CD4-positive, CD25-positive, alpha-beta regulatory T cell (primary cell): ENCODE measurements around the gene CAMTA1. TPM values are rescaled to one million over a fixed set of nuclear protein-coding genes. Genes with fewer than 3 reads are reported as not detected.

Experiments
- ATAC-seq, 2 donors: fragments of 150-1000 bp; cut with Tn5 transposase; one replicate each; pipeline ENCODE4 v1.10.0; 2021; ENCODE audit warnings: low read depth in 2 of 2, moderate number of reproducible peaks in 2 of 2, moderate library complexity in 1 of 2
- DNase-seq, 3 donors: peaks; one replicate each; pipeline versions ENCODE4 v3.0.0 to v3.0.0-alpha.2; 2012 to 2022; ENCODE audit warnings: mixed read lengths in 1 of 3
- H3K27ac ChIP-seq: one replicate; pipeline ENCODE4 v1.7.0; 2013; ENCODE audit warnings: mild to moderate bottlenecking, low read length; ENCODE audit not compliant: insufficient read depth, poor library complexity, severe bottlenecking
- H3K27me3 ChIP-seq: one replicate; pipeline ENCODE4 v1.7.0; 2013; ENCODE audit warnings: low read length; ENCODE audit not compliant: control insufficient read depth, insufficient read depth
- H3K36me3 ChIP-seq: one replicate; pipeline ENCODE4 v1.7.0; 2013; ENCODE audit warnings: mild to moderate bottlenecking, low read length, moderate library complexity; ENCODE audit not compliant: control insufficient read depth, insufficient read depth
- H3K4me1 ChIP-seq: 2 replicates; pipeline ENCODE4 v1.7.0; 2013; ENCODE audit warnings: mild to moderate bottlenecking, low read length; ENCODE audit not compliant: insufficient read depth, control insufficient read depth, poor library complexity, severe bottlenecking
- H3K4me3 ChIP-seq: one replicate; pipeline ENCODE4 v1.7.0; 2013; ENCODE audit warnings: low read depth, mild to moderate bottlenecking, low read length, moderate library complexity
- H3K9me3 ChIP-seq, 2 experiments: 1 replicate in 1 of 2; 2 replicates in 1 of 2; pipeline ENCODE4 v1.7.0; 2013; ENCODE audit warnings: low read length in 2 of 2, mild to moderate bottlenecking in 1 of 2, moderate library complexity in 1 of 2; ENCODE audit not compliant: control insufficient read depth in 2 of 2
- H3K27ac Mint-ChIP-seq, 3 donors: one replicate each; pipeline ENCODE4 v1.8.0; 2020 to 2022; ENCODE audit warnings: mild to moderate bottlenecking in 3 of 3, mixed read lengths in 3 of 3, moderate library complexity in 2 of 3
- H3K27me3 Mint-ChIP-seq: one replicate; pipeline ENCODE4 v1.8.0; 2022; ENCODE audit warnings: mild to moderate bottlenecking, mixed read lengths
- H3K36me3 Mint-ChIP-seq: one replicate; pipeline ENCODE4 v1.8.0; 2020; ENCODE audit warnings: mixed read lengths
- H3K4me1 Mint-ChIP-seq, 4 donors: one replicate each; pipeline ENCODE4 v1.8.0; 2020 to 2022; ENCODE audit warnings: mixed read lengths in 4 of 4, mild to moderate bottlenecking in 1 of 4
- H3K4me3 Mint-ChIP-seq, 4 donors: one replicate each; pipeline ENCODE4 v1.8.0; 2020 to 2022; ENCODE audit warnings: mild to moderate bottlenecking in 4 of 4, mixed read lengths in 4 of 4, moderate library complexity in 3 of 4
- H3K9me3 Mint-ChIP-seq, 7 donors: one replicate each; pipeline ENCODE4 v1.8.0; 2020 to 2022; ENCODE audit warnings: mixed read lengths in 7 of 7, mild to moderate bottlenecking in 3 of 7, moderate library complexity in 2 of 7
- polyA plus RNA-seq, 4 donors: library from polyadenylated mRNA; unstranded; fragments of 300-500 nt; fragmentation: Illumina TruSeq; gene quantifications; one replicate each; pipeline ENCODE4 v1.2.3, GENCODE V29; 2021
- total RNA-seq: library from RNA; stranded (reverse); gene quantifications from one replicate; pipeline ENCODE4 v1.2.3, GENCODE V29; 2022

CAMTA1 gene
- total and polyA plus RNA-seq, 5 donors from 2014 or later = 48.8 to 112 (median 80.0) TPM

- Mint-ChIP-seq H3K27ac (peak overlapping the region; percentile 81 to 96 (median 88)), H3K36me3 (no peaks in the 10 kb centered on the region), H3K4me1 (peaks cover 15 to 37% (median 29%) of the 10 kb centered on the region in 4 donors), H3K4me3 (peak overlapping the region; percentile 89 to 96 (median 90)), H3K27me3 (peaks cover 15% of the 10 kb centered on the region), H3K9me3 (no peaks in the 10 kb centered on the region)
- no peak for ATAC-seq
- no peaks in the 10 kb centered on the region for H3K36me3 ChIP-seq
- no peaks in the 10 kb centered on the region for H3K27me3 ChIP-seq
- H3K4me1 ChIP-seq = peaks cover 25% of the 10 kb centered on the region
- peak overlapping the region; percentile 65 for H3K4me3 ChIP-seq
- DNase-seq = no peak
- H3K9me3 ChIP-seq = no peaks in the 10 kb centered on the region
- H3K27ac ChIP-seq = no peak overlapping the region
Measured at GRCh38 chr1:6783221-6783620, 2.0 kb upstream of the CAMTA1 start.

DNA sequence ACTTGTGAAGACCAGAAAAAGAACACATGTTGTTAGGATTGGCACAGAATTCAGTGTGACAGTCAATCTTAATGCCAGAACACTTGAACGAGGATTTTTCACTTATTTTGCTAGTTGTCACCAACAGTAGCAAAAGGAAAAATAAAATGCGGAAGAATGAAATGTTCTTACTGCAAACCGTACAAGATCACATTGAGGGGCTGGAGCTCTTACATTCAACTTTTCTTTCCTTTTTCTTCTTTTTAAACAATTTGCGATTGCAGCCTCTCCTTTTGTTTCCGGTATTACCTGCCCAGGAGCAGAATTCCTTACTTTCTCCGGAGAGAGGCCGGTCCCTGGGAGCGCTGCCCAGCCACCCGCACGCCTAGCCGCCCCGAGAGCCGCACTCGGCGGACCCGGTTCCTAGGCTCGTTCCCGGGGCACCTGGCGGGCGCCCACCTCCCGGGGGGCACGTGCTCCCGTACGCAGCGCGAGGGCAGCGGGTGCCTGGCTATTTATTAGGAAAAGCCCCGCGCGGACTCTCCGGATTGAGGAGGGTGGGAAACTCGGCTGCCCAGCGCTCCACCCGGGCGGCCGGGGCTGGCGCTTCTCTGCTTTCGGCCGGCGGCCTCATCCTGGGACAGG lies 1.2 kb upstream of the CAMTA1 start:
- DNase-seq (peak in 1 of 3 donors; percentile 39), ATAC-seq (no peak)
- no peaks in the 10 kb centered on the region for H3K36me3 ChIP-seq
- H3K4me3 Mint-ChIP-seq = peak overlapping the region; percentile 89 to 96 (median 90)
- H3K36me3 Mint-ChIP-seq = no peaks in the 10 kb centered on the region
- H3K4me3 ChIP-seq = peak overlapping the region; percentile 65
- H3K4me1 Mint-ChIP-seq = peaks cover 19 to 46% (median 37%) of the 10 kb centered on the region in 4 donors
- H3K4me1 ChIP-seq = peaks cover 25% of the 10 kb centered on the region
- H3K27ac Mint-ChIP-seq = peak overlapping the region; percentile 88 to 96 (median 88)
- peak overlapping the region; percentile 98 for H3K27ac ChIP-seq
- no peaks in the 10 kb centered on the region for H3K9me3 ChIP-seq
- no peaks in the 10 kb centered on the region for H3K27me3 ChIP-seq
- no peaks in the 10 kb centered on the region for H3K9me3 Mint-ChIP-seq
- H3K27me3 Mint-ChIP-seq = peaks cover 9% of the 10 kb centered on the region

GRCh38 chr1:6784560-6785317 lies 515 bp upstream of the CAMTA1 start:
- Mint-ChIP-seq H3K36me3 (no peaks in the 10 kb centered on the region), H3K4me3 (peak overlapping the region; percentile 92 to 98 (median 96)), H3K9me3 (no peaks in the 10 kb centered on the region), H3K4me1 (peaks cover 24 to 51% (median 42%) of the 10 kb centered on the region in 4 donors), H3K27me3 (peaks cover 5% of the 10 kb centered on the region), H3K27ac (peak overlapping the region; percentile 88 to 96 (median 94))
- peak overlapping the region; percentile 98 for H3K27ac ChIP-seq
- H3K4me1 ChIP-seq = peaks cover 25% of the 10 kb centered on the region
- ATAC-seq (peak; percentile 84 to 85), DNase-seq (peak; percentile 99 to 100 (median 100))
- no peak overlapping the region for H3K4me3 ChIP-seq
- H3K27me3 ChIP-seq = no peaks in the 10 kb centered on the region
- peaks cover 2% of the 10 kb centered on the region for H3K36me3 ChIP-seq
- no peaks in the 10 kb centered on the region for H3K9me3 ChIP-seq

GRCh38 chr1:6785728-6786505 lies 663 bp downstream of the CAMTA1 start:
- Histone ChIP-seq H3K9me3 (no peaks in the 10 kb centered on the region), H3K27me3 (no peaks in the 10 kb centered on the region), H3K4me3 (peak overlapping the region; percentile 62), H3K27ac (peak overlapping the region; percentile 66), H3K4me1 (peaks cover 25% of the 10 kb centered on the region), H3K36me3 (peaks cover 2% of the 10 kb centered on the region)
- no peaks in the 10 kb centered on the region for H3K36me3 Mint-ChIP-seq
- peak overlapping the region; percentile 92 to 100 (median 96) for H3K27ac Mint-ChIP-seq
- ATAC-seq = no peak
- peaks cover 26 to 54% (median 49%) of the 10 kb centered on the region in 4 donors for H3K4me1 Mint-ChIP-seq
- no peaks in the 10 kb centered on the region for H3K9me3 Mint-ChIP-seq
- H3K4me3 Mint-ChIP-seq = peak overlapping the region; percentile 93 to 100 (median 98)
- peaks cover 5% of the 10 kb centered on the region for H3K27me3 Mint-ChIP-seq
- DNase-seq = peak; percentile 1 to 50 (median 25)

DNA sequence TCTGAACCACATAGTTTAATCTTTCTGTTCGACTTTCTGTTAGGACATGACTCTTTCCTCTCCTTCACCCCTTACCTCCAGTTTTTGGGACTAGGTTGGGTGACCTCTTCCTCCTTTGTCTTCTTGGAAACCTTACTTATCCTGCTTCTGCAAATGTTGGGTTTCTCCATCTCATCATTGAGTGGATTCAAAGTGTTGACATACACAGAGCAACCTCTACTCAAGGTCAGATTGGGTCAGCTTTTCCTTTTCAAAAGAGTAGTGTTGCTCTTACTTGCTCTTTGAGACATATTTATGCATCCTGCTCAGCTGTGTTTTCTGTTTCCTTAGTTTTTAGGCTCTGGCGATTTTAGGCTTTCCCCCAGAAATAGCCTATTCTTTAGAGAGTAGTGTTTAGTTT lies 3.7 kb downstream of the CAMTA1 start:
- H3K36me3 Mint-ChIP-seq = no peaks in the 10 kb centered on the region
- Histone ChIP-seq H3K36me3 (peaks cover 7% of the 10 kb centered on the region), H3K27ac (no peak overlapping the region), H3K9me3 (no peaks in the 10 kb centered on the region), H3K4me1 (peaks cover 25% of the 10 kb centered on the region), H3K27me3 (no peaks in the 10 kb centered on the region), H3K4me3 (no peak overlapping the region)
- H3K4me1 Mint-ChIP-seq = peaks cover 33 to 58% (median 54%) of the 10 kb centered on the region in 4 donors
- no peaks in the 10 kb centered on the region for H3K9me3 Mint-ChIP-seq
- no peak for DNase-seq
- H3K4me3 Mint-ChIP-seq = peak overlapping the region; percentile 3 to 80 (median 34)
- ATAC-seq = no peak
- H3K27me3 Mint-ChIP-seq = peaks cover 5% of the 10 kb centered on the region
- peak overlapping the region in 1 of 3 donors; percentile 22 for H3K27ac Mint-ChIP-seq

GRCh38 chr1:6790146-6790545 lies 4.9 kb downstream of the CAMTA1 start:
- peak overlapping the region in 1 of 3 donors; percentile 21 for H3K27ac Mint-ChIP-seq
- peaks cover 39 to 58% (median 54%) of the 10 kb centered on the region in 4 donors for H3K4me1 Mint-ChIP-seq
- H3K9me3 ChIP-seq = no peaks in the 10 kb centered on the region
- no peak for DNase-seq
- no peak for ATAC-seq
- no peaks in the 10 kb centered on the region for H3K27me3 ChIP-seq
- no peaks in the 10 kb centered on the region for H3K9me3 Mint-ChIP-seq
- H3K36me3 ChIP-seq = peaks cover 7% of the 10 kb centered on the region
- no peaks in the 10 kb centered on the region for H3K36me3 Mint-ChIP-seq
- no peak overlapping the region for H3K27ac ChIP-seq
- H3K27me3 Mint-ChIP-seq = peaks cover 2% of the 10 kb centered on the region
- peaks cover 21% of the 10 kb centered on the region for H3K4me1 ChIP-seq
- peak overlapping the region in 1 of 4 donors; percentile 29 for H3K4me3 Mint-ChIP-seq
- H3K4me3 ChIP-seq = no peak overlapping the region

DNA sequence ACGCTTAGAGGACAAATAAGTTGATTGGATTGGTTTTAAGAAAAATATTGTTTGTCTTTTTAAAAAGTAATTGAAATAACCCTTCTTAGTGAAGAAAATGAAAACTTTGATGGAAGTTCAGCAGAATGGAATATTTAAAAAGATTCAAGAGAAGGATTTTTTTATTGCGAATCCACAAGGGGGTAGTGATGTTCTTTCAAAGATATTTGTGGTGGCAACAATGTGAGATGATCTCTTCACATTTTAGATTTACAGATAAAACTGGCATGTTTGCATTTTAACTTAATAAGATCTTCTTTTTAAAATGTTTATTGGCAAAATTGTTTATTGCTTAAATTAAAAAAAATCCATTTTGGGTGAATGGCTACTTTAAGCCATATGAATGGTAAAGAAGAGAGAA lies 8.9 kb downstream of the CAMTA1 start:
- H3K27ac ChIP-seq = no peak overlapping the region
- H3K9me3 ChIP-seq = no peaks in the 10 kb centered on the region
- no peak overlapping the region for H3K4me3 Mint-ChIP-seq
- H3K4me3 ChIP-seq = no peak overlapping the region
- DNase-seq (peak in 2 of 3 donors; percentile 52 to 68), ATAC-seq (no peak)
- H3K27me3 Mint-ChIP-seq = no peaks in the 10 kb centered on the region
- peaks cover 7% of the 10 kb centered on the region for H3K36me3 ChIP-seq
- peaks cover 25 to 35% (median 29%) of the 10 kb centered on the region in 4 donors for H3K4me1 Mint-ChIP-seq
- no peaks in the 10 kb centered on the region for H3K9me3 Mint-ChIP-seq
- H3K27ac Mint-ChIP-seq = no peak overlapping the region
- no peaks in the 10 kb centered on the region for H3K27me3 ChIP-seq
- H3K36me3 Mint-ChIP-seq = no peaks in the 10 kb centered on the region
- peaks cover 4% of the 10 kb centered on the region for H3K4me1 ChIP-seq
